ENCODE measurements around the gene TBX4. TPM values are rescaled to one million over a fixed set of nuclear protein-coding genes. Genes with fewer than 3 reads are reported as not detected.

Gene TBX4
- total RNA-seq, 2 experiments from 2014 or later = not detected

- Mint-ChIP-seq H3K36me3 (no peaks in the 10 kb centered on the region), H3K27ac (no peak overlapping the region), H3K9me3 (no peaks in the 10 kb centered on the region), H3K27me3 (peaks cover 42% of the 10 kb centered on the region), H3K4me3 (no peak overlapping the region), H3K4me1 (no peaks in the 10 kb centered on the region)
- DNase-seq = no peak
- POLR2A ChIA-PET = no interaction called here
- ATAC-seq (ENCODE audit: low read depth) = no peak
Observed at GRCh38 chr17:61418449-61418848, 33.8 kb upstream of the TBX4 start.

- H3K4me3 Mint-ChIP-seq = no peak overlapping the region
- H3K9me3 Mint-ChIP-seq = no peaks in the 10 kb centered on the region
- no peaks in the 10 kb centered on the region for H3K4me1 Mint-ChIP-seq
- no peak overlapping the region for H3K27ac Mint-ChIP-seq
- DNase-seq = no peak
- POLR2A ChIA-PET = no interaction called here
- ATAC-seq (ENCODE audit: low read depth) = no peak
- peaks cover 43% of the 10 kb centered on the region for H3K27me3 Mint-ChIP-seq
- H3K36me3 Mint-ChIP-seq = no peaks in the 10 kb centered on the region
Observed at GRCh38 chr17:61419496-61420046, 32.7 kb upstream of the TBX4 start.

GRCh38 chr17:61420052-61420451, 32.2 kb upstream of the TBX4 start:
- H3K27me3 Mint-ChIP-seq = peaks cover 43% of the 10 kb centered on the region

GRCh38 chr17:61420745-61421398, 31.4 kb upstream of the TBX4 start:
- ATAC-seq (ENCODE audit: low read depth) = no peak
- Mint-ChIP-seq H3K27ac (no peak overlapping the region), H3K4me3 (no peak overlapping the region), H3K9me3 (no peaks in the 10 kb centered on the region), H3K4me1 (no peaks in the 10 kb centered on the region), H3K36me3 (no peaks in the 10 kb centered on the region), H3K27me3 (peaks cover 44% of the 10 kb centered on the region)
- no peak for DNase-seq
- POLR2A ChIA-PET = no interaction called here

More at GRCh38 chr17:61420052-61420451, 32.2 kb upstream of the TBX4 start:
- DNase-seq (no peak), ATAC-seq (ENCODE audit: low read depth) (no peak)
- no peaks in the 10 kb centered on the region for H3K36me3 Mint-ChIP-seq
- H3K4me1 Mint-ChIP-seq = no peaks in the 10 kb centered on the region
- no peaks in the 10 kb centered on the region for H3K9me3 Mint-ChIP-seq
- H3K4me3 Mint-ChIP-seq = no peak overlapping the region
- no peak overlapping the region for H3K27ac Mint-ChIP-seq
- POLR2A ChIA-PET = no interaction called here

GRCh38 chr17:61421460-61421859, 30.8 kb upstream of the TBX4 start:
- H3K9me3 Mint-ChIP-seq = no peaks in the 10 kb centered on the region
- ATAC-seq (ENCODE audit: low read depth) (no peak), DNase-seq (no peak)
- no peak overlapping the region for H3K4me3 Mint-ChIP-seq
- POLR2A ChIA-PET = no interaction called here
- H3K4me1 Mint-ChIP-seq = no peaks in the 10 kb centered on the region
- H3K36me3 Mint-ChIP-seq = no peaks in the 10 kb centered on the region
- no peak overlapping the region for H3K27ac Mint-ChIP-seq
- H3K27me3 Mint-ChIP-seq = peaks cover 42% of the 10 kb centered on the region

- POLR2A ChIA-PET = no interaction called here
- Mint-ChIP-seq H3K27ac (no peak overlapping the region), H3K27me3 (peaks cover 42% of the 10 kb centered on the region), H3K4me1 (no peaks in the 10 kb centered on the region), H3K36me3 (no peaks in the 10 kb centered on the region), H3K4me3 (no peak overlapping the region), H3K9me3 (no peaks in the 10 kb centered on the region)
- no peak for ATAC-seq (ENCODE audit: low read depth)
- DNase-seq = no peak
Observed at GRCh38 chr17:61422116-61422799, 30.0 kb upstream of the TBX4 start.

- no peaks in the 10 kb centered on the region for H3K36me3 Mint-ChIP-seq
- DNase-seq (no peak), ATAC-seq (ENCODE audit: low read depth) (no peak)
- no peak overlapping the region for H3K4me3 Mint-ChIP-seq
- H3K27ac Mint-ChIP-seq = no peak overlapping the region
- H3K9me3 Mint-ChIP-seq = no peaks in the 10 kb centered on the region
- peaks cover 45% of the 10 kb centered on the region for H3K27me3 Mint-ChIP-seq
- no peaks in the 10 kb centered on the region for H3K4me1 Mint-ChIP-seq
- POLR2A ChIA-PET = no interaction called here
Observed at GRCh38 chr17:61422869-61423268, 29.4 kb upstream of the TBX4 start.

- Mint-ChIP-seq H3K9me3 (no peaks in the 10 kb centered on the region), H3K4me3 (no peak overlapping the region), H3K4me1 (no peaks in the 10 kb centered on the region), H3K36me3 (no peaks in the 10 kb centered on the region), H3K27ac (no peak overlapping the region), H3K27me3 (peaks cover 45% of the 10 kb centered on the region)
- POLR2A ChIA-PET = no interaction called here
- ATAC-seq (ENCODE audit: low read depth) = no peak
- DNase-seq = no peak
Observed at GRCh38 chr17:61423967-61424649, 28.1 kb upstream of the TBX4 start.

- Mint-ChIP-seq H3K9me3 (no peaks in the 10 kb centered on the region), H3K4me1 (no peaks in the 10 kb centered on the region), H3K36me3 (no peaks in the 10 kb centered on the region), H3K4me3 (no peak overlapping the region), H3K27ac (no peak overlapping the region), H3K27me3 (peaks cover 35% of the 10 kb centered on the region)
- no peak for DNase-seq
- ATAC-seq (ENCODE audit: low read depth) = no peak
- POLR2A ChIA-PET = no interaction called here
Observed at GRCh38 chr17:61425682-61426481, 26.3 kb upstream of the TBX4 start.

GRCh38 chr17:61426482-61427304, 25.5 kb upstream of the TBX4 start:
- H3K27me3 Mint-ChIP-seq = peaks cover 37% of the 10 kb centered on the region
- ATAC-seq (ENCODE audit: low read depth) = no peak
- no peak for DNase-seq
- H3K9me3 Mint-ChIP-seq = no peaks in the 10 kb centered on the region
- no peak overlapping the region for H3K4me3 Mint-ChIP-seq
- no peaks in the 10 kb centered on the region for H3K4me1 Mint-ChIP-seq
- H3K27ac Mint-ChIP-seq = no peak overlapping the region
- no peaks in the 10 kb centered on the region for H3K36me3 Mint-ChIP-seq
- POLR2A ChIA-PET = no interaction called here

- no peak for ATAC-seq (ENCODE audit: low read depth)
- Mint-ChIP-seq H3K27me3 (peaks cover 31% of the 10 kb centered on the region), H3K36me3 (no peaks in the 10 kb centered on the region)
Observed at GRCh38 chr17:61427567-61427966, 24.7 kb upstream of the TBX4 start.

GRCh38 chr17:61429274-61429673, 22.9 kb upstream of the TBX4 start:
- Mint-ChIP-seq H3K9me3 (no peaks in the 10 kb centered on the region), H3K27me3 (peaks cover 20% of the 10 kb centered on the region), H3K4me3 (no peak overlapping the region), H3K36me3 (no peaks in the 10 kb centered on the region), H3K4me1 (no peaks in the 10 kb centered on the region), H3K27ac (no peak overlapping the region)
- DNase-seq (no peak), ATAC-seq (ENCODE audit: low read depth) (no peak)
- POLR2A ChIA-PET = no interaction called here

More at GRCh38 chr17:61427567-61427966, 24.7 kb upstream of the TBX4 start:
- no peak for DNase-seq
- Mint-ChIP-seq H3K9me3 (no peaks in the 10 kb centered on the region), H3K4me1 (no peaks in the 10 kb centered on the region), H3K4me3 (no peak overlapping the region), H3K27ac (no peak overlapping the region)
- POLR2A ChIA-PET = no interaction called here
